CMK (cell line): ENCODE results near the gene ADNP2.
A peak's percentile ranks its signal among the peaks of the same experiment; 100 is the strongest.

Experiments
- DNase-seq: peaks from one replicate; pipeline ENCODE4 v3.0.0-alpha.2; 2010; ENCODE audit warnings: low read depth

Gene ADNP2

GRCh38 chr18:80108739-80109675 lies at the start of gene ADNP2:
Gene ADNP2 (plus strand): TSS chr18:80109262. CDS start chr18:80117543, 8,281 bp downstream.
- peak; percentile 92 for DNase-seq

DNA sequence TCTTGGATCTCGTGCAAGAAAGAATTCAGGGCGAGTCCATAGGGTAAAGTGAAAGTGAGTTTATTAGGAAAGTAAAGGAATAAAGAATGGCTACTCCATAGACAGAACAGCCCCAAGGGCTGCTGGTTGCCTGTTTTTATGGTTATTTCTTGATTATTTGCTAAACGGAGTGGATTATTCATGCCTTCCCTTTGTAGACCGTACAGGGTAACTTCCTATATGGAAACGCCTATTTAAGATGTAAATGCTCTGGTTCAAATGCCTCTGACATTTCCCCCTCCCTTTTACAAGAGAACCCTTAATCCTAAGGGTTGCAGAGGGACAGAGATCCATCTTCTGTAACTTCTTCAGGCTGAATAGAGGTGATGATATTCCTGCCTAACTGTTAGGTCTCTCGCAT lies 49.1 kb upstream of the ADNP2 start:
- DNase-seq: no peak

DNA sequence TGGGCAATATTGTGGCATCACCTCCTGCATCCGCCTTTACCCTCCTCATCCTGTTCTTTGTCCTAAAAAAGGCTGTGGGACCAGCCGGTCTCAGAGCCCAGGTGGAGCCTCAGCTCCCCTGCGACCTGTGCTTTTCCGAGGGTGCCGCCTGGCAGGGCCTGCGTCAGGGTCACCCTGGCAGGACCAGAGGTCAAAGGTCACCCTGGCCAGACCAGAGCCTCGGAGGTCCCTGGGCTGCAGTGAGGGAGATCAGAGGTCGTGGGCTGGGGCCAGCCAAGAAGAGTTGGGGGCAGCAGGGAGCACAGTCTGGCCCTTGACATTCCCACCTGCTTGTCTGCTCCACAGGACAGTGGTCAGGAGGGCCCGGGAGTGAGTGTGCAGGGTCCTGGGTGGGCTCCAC lies 43.4 kb upstream of the ADNP2 start:
- no peak for DNase-seq

DNA sequence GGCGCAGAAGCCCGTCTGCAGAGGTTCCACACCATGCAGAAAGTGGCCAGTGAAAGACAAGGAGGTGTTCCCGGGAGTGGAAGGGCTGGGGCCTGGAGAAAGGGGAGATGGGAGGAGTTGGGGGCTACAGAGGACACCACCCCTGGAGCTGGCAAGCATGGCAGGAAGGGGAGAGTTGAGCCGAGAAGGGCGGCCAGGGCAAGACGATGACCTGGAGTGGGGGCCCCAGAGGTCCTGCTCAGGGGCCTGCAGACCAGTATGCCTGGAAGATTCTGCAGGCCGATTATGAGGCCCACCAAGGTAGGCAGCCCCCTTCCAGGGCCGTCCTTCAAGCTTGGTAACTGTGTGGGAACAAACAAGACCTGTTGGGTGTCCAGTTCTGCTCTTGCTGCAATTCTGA lies 41.7 kb upstream of the ADNP2 start:
- no peak for DNase-seq

GRCh38 chr18:80067897-80068296 lies 41.2 kb upstream of the ADNP2 start:
- no peak for DNase-seq

GRCh38 chr18:80068571-80069272 lies 40.3 kb upstream of the ADNP2 start:
- no peak for DNase-seq

GRCh38 chr18:80070825-80071224 lies 38.2 kb upstream of the ADNP2 start:
- no peak for DNase-seq

DNA sequence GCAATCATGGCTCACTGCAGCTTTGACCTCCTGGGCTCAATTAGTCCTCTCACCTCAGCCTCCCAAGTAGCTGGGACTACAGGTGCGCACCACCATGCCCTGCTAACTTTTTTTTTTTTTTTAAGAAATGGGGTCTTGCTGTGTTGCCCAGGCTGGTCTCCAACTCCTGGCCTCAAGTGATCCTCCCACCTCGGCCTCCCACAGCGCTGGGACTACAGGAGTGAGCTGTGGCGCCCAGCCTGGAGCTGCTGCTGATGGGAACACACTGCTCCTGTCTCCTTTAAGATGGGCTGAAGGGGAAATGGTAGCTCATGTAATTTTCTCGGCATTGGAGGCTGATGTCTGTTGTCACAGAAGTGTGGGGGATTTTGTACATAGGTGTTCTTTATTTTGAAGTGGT lies 34.9 kb upstream of the ADNP2 start:
- no peak for DNase-seq

- DNase-seq: no peak
Observed at GRCh38 chr18:80074697-80075096, 34.4 kb upstream of the ADNP2 start.

DNA sequence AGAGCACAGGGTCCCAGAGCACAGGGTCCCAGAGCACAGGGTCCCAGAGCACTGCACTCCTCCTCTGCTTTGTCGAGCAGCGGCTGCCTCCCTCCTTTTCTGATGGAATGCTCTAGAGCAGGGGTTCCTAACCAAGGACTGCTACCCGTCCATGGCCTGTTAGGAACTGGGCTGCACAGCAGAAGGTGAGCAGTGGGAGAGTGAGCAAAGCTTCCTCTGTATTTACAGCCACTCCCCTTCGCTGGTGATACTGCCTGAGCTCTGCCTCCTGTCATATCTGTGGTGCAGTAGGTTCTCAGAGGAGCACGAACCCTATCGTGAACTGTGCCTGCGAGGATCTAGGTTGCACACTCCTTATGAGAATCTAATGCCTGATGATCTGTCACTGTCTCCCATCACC lies 33.1 kb upstream of the ADNP2 start:
- no peak for DNase-seq

DNA sequence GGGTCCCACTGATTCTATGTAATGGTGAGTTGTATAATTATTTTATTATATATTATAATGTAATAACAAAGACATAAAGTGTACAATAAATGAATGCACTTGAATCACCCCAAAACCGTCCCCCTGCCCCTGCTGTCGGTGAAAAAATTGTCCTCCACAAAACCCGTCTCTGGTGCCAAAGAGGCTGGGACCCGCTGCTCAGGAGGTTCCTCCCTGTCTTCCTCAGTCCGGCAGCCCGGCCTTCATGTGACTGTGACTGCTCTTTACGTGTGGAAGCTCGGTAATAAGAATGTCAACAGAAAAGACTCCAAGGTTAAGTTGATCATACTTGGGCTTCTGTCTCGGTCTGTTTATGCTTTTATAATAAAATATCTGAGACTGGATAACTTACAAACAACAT lies 32.7 kb upstream of the ADNP2 start:
- DNase-seq: no peak

DNA sequence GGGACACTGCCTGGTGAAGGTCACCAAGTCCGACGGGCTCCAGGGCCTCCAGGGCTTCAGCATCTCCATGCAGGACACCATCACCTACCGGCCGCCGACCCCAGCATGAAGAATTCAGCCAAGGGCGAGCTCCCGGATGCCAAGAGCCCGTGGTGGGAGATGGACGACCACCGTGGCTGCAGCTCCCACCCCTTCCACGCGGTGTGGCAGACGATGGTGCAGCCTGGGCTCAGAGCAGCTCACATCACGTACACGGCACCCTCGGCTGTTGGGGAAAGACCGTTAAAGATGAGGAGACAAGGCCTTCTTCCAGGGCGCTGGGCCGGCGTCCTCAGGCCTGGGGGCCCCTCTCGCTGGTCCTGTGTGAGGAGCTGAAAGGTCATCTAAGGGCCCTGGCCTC lies 31.2 kb upstream of the ADNP2 start:
- no peak for DNase-seq

GRCh38 chr18:80086281-80086680 lies 22.8 kb upstream of the ADNP2 start:
- DNase-seq: no peak

DNA sequence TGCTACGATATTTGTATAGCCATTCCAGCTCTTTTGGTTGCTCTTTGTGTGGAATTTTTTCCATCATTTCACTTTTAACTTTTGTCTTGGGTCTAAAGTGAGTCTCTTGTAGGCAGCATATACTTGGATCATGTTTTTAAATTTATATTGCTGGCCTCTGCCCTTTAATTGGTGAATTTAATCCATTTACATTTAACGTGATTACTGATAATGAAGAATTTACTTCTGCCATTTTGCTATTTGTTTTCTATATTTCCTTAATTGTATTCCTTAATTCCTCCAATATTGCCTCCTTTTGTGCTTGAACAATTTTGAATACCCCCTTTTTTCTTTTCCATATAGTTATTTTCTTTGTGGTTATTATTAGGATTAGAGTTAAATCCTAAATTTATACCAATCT lies 21.0 kb upstream of the ADNP2 start:
- DNase-seq: no peak

DNA sequence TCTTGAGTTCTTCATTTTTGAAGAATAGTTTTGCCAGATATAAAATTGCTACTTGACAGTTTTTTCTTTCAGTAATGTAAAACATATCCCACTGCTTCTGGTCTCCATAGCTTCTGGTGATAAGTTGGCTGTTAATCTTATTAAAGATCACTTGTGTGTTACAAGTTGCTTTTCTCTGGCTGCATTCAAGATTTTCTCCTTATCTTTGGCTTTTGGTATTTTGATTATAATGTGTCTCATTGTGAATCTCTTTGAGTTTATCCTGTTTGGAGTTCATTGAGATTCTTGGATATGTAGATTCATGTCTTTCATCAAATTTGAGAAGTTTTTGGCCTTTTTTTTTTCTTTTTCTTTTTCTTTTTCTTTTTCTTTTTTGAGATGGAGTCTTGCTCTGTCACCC lies 20.2 kb upstream of the ADNP2 start:
- DNase-seq: no peak

GRCh38 chr18:80095414-80095813 lies 13.6 kb upstream of the ADNP2 start:
- DNase-seq: no peak

DNA sequence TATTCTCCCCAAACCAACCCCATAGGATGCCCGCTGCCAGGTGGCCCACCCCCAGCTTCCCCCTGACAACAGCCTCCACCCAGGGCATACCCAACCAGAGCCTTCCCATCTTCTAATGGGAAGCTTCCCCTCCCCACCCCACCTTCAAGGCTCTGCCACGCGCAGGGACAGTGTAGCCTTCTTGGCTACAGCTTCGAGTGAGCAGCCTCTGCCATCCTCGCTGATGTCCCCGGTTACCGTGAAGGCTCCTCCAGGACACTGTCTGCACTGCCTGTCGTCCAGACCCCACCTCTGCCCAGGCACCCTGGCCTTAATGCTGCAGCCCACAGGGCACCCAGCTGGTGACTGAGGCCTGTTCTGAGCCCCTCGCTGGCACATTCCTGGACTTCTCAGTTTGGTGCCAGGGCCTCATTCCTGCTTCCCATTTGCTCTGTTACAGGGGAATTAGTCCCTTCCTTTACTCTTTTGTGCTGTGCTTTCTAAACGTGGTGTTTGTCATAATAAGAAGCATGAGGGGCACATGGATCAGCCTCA lies 13.0 kb upstream of the ADNP2 start:
- DNase-seq: no peak

DNA sequence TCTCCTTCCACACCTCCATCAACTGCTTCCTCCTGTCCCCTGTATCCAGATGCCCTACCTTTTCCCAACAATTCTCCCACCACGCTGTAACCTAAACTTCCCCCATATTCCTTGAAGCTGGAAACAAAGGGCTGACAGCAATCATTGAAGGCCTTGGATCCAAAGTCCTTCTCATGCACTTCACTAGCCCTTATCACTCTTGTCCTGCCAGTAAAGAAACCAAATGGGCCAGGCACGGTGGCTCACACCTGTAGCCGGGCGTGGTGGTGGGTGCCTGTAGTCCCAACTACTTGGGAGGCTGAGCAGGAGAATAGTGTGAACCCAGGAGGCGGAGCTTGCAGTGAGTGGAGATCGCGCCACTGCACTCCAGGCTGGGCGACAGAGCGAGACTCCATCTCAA lies 11.9 kb upstream of the ADNP2 start:
- no peak for DNase-seq

GRCh38 chr18:80103231-80103630 lies 5.8 kb upstream of the ADNP2 start:
- DNase-seq: no peak

DNA sequence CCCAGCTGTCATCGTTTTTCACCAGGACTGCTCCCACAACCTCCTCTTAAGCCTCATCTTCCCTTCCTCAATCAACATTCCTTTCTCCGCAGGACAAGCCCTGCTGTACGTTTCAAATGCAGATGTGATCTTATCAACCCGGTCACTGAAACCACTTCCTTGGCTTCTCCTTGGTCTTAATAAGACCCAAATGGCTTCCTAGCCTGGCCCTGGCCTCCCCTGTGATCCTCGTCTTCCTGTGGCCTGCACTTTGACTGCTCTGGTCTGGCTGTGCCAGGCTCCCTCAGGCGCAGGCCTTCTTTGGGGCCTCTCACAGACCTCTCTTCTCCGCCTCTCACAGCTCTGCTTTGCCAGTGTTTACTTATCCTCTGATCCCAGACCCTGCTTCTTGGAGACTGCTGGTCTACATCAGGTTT lies 4.7 kb upstream of the ADNP2 start:
- peak; percentile 35 for DNase-seq

DNA sequence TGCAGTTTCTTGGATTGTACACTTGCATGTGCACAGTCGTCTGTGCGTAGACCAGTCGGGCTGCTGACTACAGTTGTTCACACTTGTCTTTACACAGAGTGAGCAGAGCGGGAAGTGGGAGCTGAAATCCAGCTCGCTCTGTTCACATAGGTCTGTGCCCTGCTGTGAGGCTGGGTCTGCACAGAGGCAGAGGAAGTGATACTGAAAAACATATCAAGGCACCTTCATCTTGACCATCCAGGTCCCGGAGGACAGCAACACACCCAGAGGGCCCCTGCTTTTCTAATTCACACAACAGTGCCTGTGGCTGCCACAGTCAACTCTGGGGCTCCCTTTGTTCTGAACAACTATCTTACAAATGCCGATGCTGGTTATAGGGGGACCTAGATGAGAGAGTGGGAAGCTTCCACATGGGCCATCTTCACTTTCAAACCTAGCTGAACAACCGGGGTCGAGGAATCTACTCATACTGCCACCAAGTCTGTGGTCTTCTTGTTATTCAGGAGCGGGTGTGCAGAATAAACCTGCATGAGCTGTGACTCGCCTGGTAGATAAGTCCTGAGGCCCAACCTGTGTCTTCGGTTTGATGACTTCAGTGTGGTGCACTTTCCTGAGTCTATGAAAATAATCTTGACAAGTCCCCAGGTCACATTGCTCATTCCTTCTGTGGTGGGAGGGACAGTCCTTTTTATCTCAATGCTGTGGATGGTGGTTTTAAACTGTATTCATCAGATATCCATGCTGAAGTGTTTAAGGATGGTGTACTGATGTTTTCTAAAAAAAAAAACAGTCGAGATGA lies 3.5 kb upstream of the ADNP2 start:
- no peak for DNase-seq

- no peak for DNase-seq
Observed at GRCh38 chr18:80106482-80107051, 2.5 kb upstream of the ADNP2 start.
